Bronchial epithelial cell (primary cell): Measurements from ENCODE around the gene FBXO9. TPM values are rescaled to one million over a fixed set of nuclear protein-coding genes. Genes with fewer than 3 reads are reported as not detected.
A peak's percentile ranks its signal among the peaks of the same experiment; 100 is the strongest.
"Not testable (repeated sequence)": the region's sequence is repeated elsewhere in the genome, so short reads cannot be mapped to it uniquely, and the experiment has no call there.

Experiments
- DNase-seq: peaks from one replicate; pipeline ENCODE4 v3.0.0-alpha.2; 2010; ENCODE audit warnings: low read depth
- FAIRE-seq: peaks from 2 replicates; lab custom pipeline; 2011; peaks lifted over from hg19 to GRCh38; lab: Jason Lieb, UNC
- H3K27me3 ChIP-seq: 2 replicates; pipeline ENCODE4 v1.5.1; 2011; ENCODE audit warnings: low read length; ENCODE audit not compliant: control insufficient read depth, insufficient read depth
- H3K36me3 ChIP-seq: 2 replicates; pipeline ENCODE4 v1.5.1; 2011; ENCODE audit warnings: low read length; ENCODE audit not compliant: control insufficient read depth, insufficient read depth
- H3K4me3 ChIP-seq: 2 replicates; pipeline ENCODE4 v1.5.1; 2011; ENCODE audit warnings: mild to moderate bottlenecking, low read depth, low read length, control low read depth
- total RNA-seq: library from RNA; depleted of rRNA; stranded (reverse); fragments of >200 nt; gene quantifications from 2 replicates; pipeline ENCODE4 v1.2.1, GENCODE V29; 2014
- TF ChIP-seq, protein P1 (sequence below): IDR thresholded peaks from 2 replicates; pipeline ENCODE4 v1.5.1; 2011; ENCODE audit warnings: mild to moderate bottlenecking, moderate library complexity, low read length, control low read depth, inconsistent platforms; ENCODE audit not compliant: insufficient read depth, severe bottlenecking

The FBXO9 gene
- total RNA-seq, 1 donor from 2014 or later, result 29.0 TPM

- FAIRE-seq, result no peak
- no peaks in the 10 kb centered on the region for H3K36me3 ChIP-seq
- DNase-seq, result peak; percentile 83
- no peak overlapping the region for H3K4me3 ChIP-seq
- H3K27me3 ChIP-seq, result no peaks in the 10 kb centered on the region
- TF ChIP-seq, protein P1, sequence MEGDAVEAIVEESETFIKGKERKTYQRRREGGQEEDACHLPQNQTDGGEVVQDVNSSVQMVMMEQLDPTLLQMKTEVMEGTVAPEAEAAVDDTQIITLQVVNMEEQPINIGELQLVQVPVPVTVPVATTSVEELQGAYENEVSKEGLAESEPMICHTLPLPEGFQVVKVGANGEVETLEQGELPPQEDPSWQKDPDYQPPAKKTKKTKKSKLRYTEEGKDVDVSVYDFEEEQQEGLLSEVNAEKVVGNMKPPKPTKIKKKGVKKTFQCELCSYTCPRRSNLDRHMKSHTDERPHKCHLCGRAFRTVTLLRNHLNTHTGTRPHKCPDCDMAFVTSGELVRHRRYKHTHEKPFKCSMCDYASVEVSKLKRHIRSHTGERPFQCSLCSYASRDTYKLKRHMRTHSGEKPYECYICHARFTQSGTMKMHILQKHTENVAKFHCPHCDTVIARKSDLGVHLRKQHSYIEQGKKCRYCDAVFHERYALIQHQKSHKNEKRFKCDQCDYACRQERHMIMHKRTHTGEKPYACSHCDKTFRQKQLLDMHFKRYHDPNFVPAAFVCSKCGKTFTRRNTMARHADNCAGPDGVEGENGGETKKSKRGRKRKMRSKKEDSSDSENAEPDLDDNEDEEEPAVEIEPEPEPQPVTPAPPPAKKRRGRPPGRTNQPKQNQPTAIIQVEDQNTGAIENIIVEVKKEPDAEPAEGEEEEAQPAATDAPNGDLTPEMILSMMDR, result no peak
Observed at GRCh38 chr6:53048431-53049195, 16.6 kb upstream of the FBXO9 start.

DNA sequence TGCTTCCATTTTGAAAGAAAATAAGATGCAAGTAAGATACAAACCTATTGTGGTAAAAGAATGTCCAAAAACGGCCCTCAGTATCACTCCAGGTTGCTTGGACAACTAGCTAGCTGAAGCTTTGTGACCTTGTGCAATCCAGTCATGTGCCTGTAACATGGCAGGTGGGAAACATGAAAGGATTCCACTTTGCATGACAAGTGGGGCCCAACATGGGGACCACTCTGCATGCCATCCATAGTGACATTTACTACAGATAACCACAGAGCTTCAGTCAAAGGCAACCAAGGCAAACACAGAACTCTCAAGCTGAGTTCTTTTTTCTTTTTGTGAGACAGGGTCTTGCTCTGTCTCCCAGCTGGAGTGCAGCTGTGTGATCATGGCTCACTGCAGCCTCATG is 15.8 kb upstream of the FBXO9 start:
- TF ChIP-seq, protein P1, result no peak
- FAIRE-seq (no peak), DNase-seq (no peak)
- no peaks in the 10 kb centered on the region for H3K36me3 ChIP-seq
- no peak overlapping the region for H3K4me3 ChIP-seq
- no peaks in the 10 kb centered on the region for H3K27me3 ChIP-seq

- H3K4me3 ChIP-seq, H3K27me3 ChIP-seq, H3K36me3 ChIP-seq, FAIRE-seq, DNase-seq: not testable (repeated sequence)
Observed at GRCh38 chr6:53052152-53052551, 13.1 kb upstream of the FBXO9 start.

GRCh38 chr6:53054532-53054931 is 10.7 kb upstream of the FBXO9 start:
- H3K36me3 ChIP-seq, result no peaks in the 10 kb centered on the region
- TF ChIP-seq, protein P1, result no peak
- H3K4me3 ChIP-seq, result no peak overlapping the region
- H3K27me3 ChIP-seq, result no peaks in the 10 kb centered on the region
- FAIRE-seq (no peak), DNase-seq (no peak)

DNA sequence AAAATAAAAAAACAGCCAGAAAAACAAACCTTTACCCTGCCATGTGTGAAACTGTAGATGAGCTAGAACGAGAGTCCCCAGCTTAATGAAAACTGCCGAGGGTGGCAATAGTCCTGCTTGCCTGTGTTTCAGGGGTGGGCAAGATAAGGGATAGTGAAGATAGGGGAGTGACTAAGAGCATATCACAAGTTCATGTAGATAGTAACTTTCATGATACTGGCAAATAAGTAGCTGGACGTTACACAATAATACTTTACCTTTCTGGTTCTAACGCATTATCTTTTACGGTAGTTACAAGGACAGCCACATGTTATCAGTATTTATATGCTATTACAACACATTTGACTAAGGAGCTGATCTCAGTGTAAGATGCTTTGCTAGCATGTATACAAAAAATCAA is 9.3 kb upstream of the FBXO9 start:
- FAIRE-seq (no peak), DNase-seq (no peak)
- Histone ChIP-seq H3K4me3 (no peak overlapping the region), H3K27me3 (no peaks in the 10 kb centered on the region), H3K36me3 (no peaks in the 10 kb centered on the region)
- TF ChIP-seq, protein P1, result no peak

DNA sequence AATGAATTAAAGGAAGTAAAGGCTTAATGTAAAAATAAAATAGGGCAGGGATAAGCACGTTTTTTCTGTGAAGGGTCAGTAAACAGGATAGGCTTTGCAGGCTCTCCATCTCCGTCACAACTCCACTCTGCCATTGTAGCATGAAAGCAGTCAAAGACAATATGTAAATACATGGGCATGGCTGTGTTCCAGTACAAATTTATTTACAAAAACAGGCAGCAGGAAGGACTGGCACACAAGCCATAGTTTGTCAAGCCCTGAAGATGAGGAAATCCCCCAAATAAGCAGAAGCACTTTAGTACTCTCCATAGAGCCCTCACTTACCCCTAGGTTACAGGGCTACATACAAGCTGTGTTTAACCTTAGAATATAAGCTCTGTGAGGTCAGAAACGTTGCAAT is 8.9 kb upstream of the FBXO9 start:
- DNase-seq (no peak), FAIRE-seq (no peak)
- Histone ChIP-seq H3K27me3 (no peaks in the 10 kb centered on the region), H3K36me3 (no peaks in the 10 kb centered on the region), H3K4me3 (no peak overlapping the region)
- TF ChIP-seq, protein P1, result no peak
